GM18526 (cell line): Measurements from ENCODE around the gene DRD3.

Experiments used
- POLR2A ChIP-seq: IDR thresholded peaks from 3 replicates; pipeline ENCODE4 v1.6.1; 2011; ENCODE audit not compliant: insufficient read length; ENCODE audit errors: extremely low read depth

The DRD3 gene

GRCh38 chr3:114206342-114206741 is 27.5 kb upstream of the DRD3 start:
- TF ChIP-seq POLR2A = no peak

- TF ChIP-seq POLR2A = no peak
Observed at GRCh38 chr3:114205541-114205940, 26.7 kb upstream of the DRD3 start.

GRCh38 chr3:114194750-114195149 is 15.9 kb upstream of the DRD3 start:
- no peak for TF ChIP-seq POLR2A

DNA sequence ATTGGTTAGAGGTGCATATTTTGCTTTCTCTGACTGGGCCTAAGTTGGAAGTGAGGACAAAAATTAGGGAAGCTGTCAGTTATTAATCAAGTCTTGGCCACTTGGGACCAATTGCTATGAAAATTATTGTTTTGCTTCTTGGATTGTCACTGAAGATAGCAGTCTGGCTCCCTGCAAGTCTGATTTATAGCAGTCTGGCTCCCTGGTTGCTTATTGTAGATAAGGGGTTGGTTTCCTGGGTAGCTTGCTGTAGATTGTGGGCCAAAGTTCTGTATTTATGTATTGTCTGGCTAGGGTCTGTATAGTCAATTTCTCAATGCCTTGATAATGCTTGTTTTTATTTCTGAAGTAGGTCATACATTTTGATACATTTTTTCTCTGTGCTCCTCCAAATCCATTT is 13.3 kb upstream of the DRD3 start:
- TF ChIP-seq POLR2A = no peak

DNA sequence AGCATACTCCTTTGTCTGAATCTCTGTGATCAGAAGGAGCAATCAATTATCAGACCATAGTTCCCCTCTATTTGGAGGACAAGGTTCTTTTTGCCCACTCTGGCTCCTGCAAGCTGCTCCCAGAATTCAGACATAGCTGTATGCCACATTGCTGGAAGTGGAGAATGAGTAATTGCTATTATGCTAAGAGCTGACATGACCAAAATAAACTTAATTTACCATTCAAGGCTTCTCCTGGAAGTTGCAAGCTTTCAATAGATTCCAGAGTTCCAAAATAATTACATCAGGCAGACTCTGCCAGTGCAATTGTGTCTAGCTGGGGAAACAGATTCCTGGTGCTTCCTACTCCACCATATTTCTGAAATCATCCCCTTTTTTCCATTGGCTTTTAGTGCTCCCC is 7.6 kb upstream of the DRD3 start:
- no peak for TF ChIP-seq POLR2A

DNA sequence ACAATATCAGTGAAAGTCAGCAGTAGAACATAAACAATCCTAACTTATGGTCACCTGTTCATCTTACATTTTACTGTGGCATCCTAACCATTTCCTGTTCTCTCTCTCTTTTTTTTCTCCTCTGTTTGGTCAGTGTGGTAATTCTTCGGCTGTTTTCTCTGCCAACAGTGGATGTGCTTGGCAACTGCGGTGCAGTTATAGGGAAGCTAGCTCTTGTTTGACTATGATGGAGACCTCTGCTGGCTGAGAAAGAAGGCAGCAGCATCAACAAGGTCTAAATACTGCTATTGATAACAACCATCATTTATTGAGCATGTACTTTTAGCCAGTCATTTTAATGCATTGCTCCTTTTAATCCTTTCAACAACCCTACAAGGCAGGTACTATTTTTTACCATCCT is 723 bp upstream of the DRD3 start:
- no peak for TF ChIP-seq POLR2A

DNA sequence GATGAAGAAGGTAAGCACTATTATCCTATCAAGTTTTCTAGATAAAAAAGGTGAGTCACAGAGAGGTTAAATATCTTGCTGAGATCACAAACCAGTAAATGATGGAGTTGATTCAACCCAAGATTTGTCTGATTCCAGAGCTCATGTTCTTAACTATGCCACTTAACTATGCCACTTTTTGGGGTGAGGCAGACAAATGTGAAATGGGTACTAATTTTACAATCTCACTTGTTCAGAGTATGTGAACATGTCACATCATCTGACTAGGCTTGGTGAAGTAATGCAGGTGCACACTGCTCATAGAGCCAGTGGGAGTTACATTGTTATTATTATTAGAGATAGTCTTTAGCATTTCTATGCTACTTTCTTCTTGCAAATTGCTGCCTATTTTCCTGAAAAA is 2.0 kb downstream of the DRD3 start:
- no peak for TF ChIP-seq POLR2A

DNA sequence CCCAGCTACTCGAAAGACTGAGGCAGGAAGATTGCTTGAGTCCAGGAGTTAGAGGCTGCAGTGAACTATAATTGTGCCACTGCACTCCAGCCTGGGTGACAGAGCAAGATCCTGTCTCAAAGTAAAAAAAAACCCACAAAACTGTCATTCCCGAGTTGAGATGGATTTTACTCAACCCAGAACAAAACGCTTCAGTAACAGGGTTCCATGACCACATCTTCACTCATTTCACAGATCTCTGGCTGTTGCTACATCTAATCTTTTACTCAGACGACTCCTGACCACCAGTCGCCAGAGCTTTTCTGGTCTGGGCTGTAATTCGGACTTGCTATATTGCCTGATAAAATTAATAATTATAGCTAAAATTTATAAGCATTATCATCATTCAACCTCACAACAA is 2.4 kb downstream of the DRD3 start:
- no peak for TF ChIP-seq POLR2A

DNA sequence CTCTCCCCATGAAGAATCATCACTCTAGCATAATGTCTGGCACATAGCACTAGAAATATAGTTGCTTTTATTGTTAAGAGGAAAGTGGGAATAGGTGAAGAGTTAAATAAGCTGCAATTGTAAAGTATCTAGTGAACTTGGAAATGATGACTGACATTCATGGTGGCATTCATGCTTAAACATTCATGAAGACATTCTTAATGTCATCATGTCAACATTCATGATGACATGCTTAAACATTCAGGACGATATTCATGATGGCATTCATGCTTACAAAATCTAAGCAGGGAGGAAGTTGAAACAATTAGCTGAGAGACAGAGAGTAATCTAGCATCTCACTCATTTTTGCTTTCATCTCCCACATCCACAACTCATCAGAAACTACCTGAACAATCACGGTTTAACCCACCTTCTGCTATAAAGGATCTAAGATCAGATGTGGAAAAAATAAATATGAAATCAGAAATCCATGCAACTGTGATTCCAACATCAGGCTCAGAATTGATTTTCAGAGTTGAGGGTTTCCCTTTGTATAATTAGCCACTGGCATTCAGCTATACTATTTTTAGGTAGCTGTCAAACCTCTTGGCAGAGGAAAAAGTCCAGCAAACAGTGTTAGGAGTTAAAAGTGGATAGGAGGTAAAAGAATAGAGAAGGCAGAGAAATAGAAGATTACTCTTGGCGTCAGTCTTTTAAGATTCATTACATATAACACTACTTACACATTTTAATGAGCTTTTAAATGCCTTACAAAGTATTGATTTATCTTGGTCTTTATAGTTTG is 3.5 kb downstream of the DRD3 start:
- TF ChIP-seq POLR2A = no peak

DNA sequence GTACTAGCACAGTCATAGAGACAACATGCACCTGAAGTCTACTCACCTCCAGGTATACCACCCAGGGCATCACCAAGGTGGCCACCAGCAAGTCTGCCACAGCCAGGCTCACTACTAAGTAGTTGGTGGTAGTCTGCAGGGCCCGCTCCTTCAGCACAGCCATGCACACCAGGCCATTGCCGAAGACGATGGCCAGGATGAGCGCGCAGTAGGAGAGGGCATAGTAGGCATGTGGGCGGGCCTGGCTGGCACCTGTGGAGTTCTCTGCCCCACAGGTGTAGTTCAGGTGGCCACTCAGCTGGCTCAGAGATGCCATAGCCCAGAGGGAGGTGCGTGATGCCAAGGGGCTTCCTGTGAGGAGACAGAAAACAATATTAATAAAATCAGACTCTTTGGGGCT is 7.2 kb downstream of the DRD3 start:
- TF ChIP-seq POLR2A = no peak

DNA sequence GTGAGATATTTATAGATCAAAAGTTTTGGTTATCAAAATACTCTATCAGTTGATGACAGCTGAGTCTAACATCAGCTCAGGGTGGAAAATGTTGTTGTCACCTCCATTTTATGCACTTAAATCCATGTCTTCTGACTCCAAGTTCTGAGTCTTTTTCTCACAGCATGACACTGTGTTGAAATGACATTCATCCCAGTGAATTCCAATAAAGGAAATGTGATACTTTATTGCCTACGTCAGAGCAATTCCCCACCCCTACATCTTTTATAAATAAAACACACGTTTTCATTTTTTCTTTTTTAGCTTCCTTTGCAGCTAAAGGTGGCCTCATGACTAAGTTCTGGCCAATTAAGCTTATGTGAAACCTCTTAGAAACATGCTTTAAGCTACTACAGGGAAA is 10.7 kb downstream of the DRD3 start:
- TF ChIP-seq POLR2A = no peak

GRCh38 chr3:114157321-114157720 is 21.5 kb downstream of the DRD3 start:
- no peak for TF ChIP-seq POLR2A

- no peak for TF ChIP-seq POLR2A
Observed at GRCh38 chr3:114155370-114155821, 23.5 kb downstream of the DRD3 start.

- no peak for TF ChIP-seq POLR2A
Observed at GRCh38 chr3:114154321-114154821, 24.5 kb downstream of the DRD3 start.

DNA sequence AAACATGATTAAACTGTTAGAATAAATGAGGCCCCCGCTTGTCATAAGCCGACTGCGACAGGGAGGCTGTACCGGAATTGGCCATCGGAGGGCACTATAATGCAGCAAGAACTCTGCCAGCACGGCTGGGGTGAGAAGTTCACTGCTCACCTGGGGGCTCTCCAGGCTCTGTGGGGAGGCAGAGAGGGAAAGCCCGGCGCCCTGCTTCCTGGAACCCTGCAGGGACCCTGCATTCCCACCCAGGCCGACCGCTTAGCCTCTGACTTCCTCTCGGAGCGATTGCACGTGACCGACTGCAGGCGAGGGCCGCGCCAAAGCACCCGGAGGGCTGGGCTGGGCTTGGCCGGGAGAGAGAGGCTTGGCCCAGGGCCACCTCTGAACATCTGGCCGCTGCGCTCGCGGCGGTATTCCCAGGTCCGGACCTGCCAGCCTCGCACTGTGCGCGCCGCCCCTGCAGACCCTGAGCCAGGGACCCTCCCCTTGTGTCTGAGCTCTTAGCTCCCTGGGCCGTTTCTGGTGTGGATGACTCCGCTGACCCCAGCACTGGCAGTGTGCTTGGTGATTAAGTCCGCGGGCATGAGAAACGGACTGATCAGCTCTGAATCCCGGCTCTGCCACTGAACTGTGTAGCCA is 26.2 kb downstream of the DRD3 start:
- no peak for TF ChIP-seq POLR2A

- no peak for TF ChIP-seq POLR2A
Observed at GRCh38 chr3:114151091-114151490, 27.8 kb downstream of the DRD3 start.
